Stimulated activated naive CD4-positive, alpha-beta T cell (primary cell): Measurements from ENCODE around the gene OTUD5.

ENCODE experiments used
- DNase-seq, 6 experiments: peaks; one replicate each; lab custom pipeline; 2025; lab: John Stamatoyannopoulos, UW

Gene OTUD5

GRCh38 chrX:48937054-48937907 lies 20.1 kb downstream of the OTUD5 start:
- DNase-seq, result peak; percentile 77 to 94 (median 86)

- DNase-seq, result peak in 1 of 6 experiments; percentile 25
These were observed 20.9 kb downstream of the OTUD5 start for GRCh38 chrX:48936429-48937053.

DNA sequence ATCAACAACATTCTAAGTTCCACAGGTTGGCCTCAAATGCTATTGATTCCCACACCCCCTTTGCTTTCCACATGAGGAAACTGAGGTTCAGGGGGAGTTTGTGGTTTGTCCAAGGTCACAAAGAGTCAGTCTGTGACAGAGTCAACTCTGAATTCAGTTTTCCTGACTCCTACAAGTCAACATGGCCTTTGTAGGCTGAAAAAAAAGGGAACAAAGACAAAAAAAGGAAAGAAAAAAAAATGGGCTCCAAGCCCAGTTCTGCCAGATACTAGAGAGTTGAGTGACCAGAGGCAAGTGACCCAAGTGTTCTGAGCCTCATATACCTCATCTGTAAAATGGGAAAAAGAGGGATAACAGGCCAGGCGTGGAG lies 22.1 kb downstream of the OTUD5 start:
- DNase-seq, result no peak

- peak in 5 of 6 experiments; percentile 34 to 73 (median 56) for DNase-seq
These were observed 22.7 kb downstream of the OTUD5 start for GRCh38 chrX:48934581-48935300.

GRCh38 chrX:48933757-48934156 lies 23.6 kb downstream of the OTUD5 start:
- no peak for DNase-seq

GRCh38 chrX:48927736-48928382 lies 29.5 kb downstream of the OTUD5 start:
- DNase-seq, result no peak

DNA sequence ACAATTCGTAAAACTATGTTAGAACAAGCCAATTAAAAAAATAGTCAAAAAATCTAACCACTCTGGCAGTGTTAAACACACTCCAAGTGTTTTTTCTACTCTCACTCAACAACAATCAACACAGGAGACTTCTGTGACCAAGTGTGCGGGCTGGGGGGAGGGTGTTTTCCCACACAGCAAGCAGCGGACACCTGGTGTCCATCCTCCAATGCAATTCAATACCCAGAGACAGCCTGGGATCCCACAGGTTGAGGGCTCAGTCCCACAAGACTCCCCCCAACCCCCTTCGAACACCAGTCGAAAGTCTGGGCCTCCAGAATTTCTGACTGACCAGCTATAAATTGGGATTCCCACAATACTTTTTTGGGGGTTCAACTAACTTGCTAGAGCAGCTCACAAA lies 30.3 kb downstream of the OTUD5 start:
- no peak for DNase-seq

- no peak for DNase-seq
These were observed 33.1 kb downstream of the OTUD5 start for GRCh38 chrX:48924270-48924669.

DNA sequence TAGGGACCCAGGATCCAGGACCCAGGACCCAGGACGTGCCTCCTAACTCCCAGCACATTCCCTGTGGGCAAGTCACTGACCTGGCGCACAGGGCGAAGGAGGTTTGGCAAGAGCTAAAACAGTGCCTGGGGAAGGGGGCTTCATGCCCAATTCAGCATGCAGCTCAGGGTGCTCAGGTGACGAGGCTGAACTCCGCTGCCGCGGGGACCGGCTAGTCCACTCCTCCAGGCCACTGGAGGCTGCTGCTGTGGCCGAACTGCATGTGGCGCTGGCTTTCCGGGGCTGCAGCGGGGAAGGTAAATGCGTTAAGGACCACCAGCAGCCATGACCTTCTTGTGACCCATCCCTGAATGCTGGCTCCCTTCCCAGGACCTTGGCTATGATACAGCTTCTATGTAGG lies 33.6 kb downstream of the OTUD5 start:
- DNase-seq, result no peak

- no peak for DNase-seq
These were observed 36.7 kb downstream of the OTUD5 start for GRCh38 chrX:48920718-48921104.

DNA sequence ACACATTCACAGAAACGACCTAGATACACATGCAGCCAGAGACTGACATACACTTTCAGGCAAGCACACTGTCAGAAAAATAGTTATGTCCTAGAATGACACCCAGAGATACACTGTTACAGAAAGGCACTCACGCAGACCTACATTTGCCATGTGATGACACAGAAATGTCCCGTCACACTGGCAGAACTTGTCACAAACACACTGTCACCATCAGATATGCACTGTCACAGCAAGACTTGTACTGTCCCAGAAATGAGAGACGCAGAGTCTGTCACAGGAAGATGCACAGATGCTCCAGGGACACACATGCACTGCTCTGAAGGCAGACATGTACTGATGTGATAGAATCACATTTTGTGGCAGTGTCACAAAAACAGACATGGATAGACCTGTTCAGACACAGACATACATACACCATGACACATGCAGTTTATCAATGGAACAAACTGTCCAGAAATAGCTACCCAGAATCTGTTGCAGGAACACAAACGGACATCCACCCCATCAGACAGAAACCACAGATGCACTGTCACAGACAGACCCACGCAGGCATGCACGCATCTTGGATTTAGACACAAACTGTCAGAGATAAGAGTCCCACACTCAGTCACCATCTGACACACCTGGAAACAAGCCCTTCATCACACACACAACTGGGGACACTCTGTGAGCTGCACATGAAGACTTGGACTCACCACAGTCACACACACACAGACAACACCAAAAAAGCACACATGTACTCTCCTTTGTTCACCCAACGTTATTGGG lies 37.3 kb downstream of the OTUD5 start:
- DNase-seq, result peak in 5 of 6 experiments; percentile 13 to 76 (median 61)

- DNase-seq, result peak; percentile 32 to 76 (median 67)
These were observed 38.0 kb downstream of the OTUD5 start for GRCh38 chrX:48919360-48919841.

DNA sequence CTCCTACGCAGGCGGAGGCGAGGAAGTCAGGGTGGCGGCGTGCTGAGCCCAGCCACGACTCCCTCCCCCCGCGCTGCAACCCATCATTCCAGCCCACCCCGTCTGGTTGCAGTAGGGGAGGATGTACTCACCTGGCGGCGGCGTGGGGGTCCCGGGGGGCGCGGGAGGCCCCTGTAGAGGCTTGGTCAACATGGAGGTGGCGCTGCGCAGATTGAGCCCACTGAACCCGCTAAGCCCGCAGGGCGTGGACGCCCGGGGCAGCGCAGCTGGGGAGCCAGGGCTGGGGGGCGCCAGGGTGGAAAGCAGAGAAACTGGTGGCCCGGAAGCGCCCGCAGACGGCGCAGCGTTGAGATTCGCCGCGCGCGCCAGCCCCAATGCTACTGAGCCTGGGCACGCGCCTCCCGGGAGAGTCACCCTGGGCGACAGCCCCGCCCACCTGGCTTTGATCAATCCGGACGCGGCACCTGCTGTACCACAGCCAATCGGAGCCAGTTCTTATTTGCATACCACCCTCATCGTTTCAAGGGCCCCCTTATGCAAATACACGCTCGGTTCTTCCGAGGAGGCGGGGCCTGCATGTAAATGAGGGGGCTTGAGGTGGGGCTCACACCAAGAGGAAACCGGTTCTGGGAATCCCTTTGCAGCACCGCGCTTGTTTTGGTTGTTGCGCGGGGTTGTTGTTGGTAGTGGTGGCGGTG lies 38.6 kb downstream of the OTUD5 start, which contains the start of gene PIM2:
PIM2 (minus strand) TSS at position 382 of the 698 bp plus-strand sequence; CDS start at position 192, 190 bp downstream.
- DNase-seq, result peak; percentile 85 to 94 (median 92)

DNA sequence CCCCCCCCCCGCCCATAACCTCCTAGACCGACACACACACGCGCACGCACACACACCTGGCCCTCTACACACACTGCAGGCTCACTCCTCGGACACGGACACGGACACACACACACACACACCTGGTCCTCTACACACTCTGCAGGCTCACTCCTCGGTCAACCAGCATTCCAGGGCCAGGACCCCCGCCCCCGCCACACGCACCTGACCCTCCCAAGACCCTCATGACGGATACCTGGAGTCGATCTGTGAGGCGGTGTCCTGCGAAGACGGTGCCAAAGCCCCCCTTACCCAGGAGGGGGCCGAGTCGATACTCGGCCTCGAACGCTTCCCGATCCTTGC lies 39.1 kb downstream of the OTUD5 start:
- no peak for DNase-seq

DNA sequence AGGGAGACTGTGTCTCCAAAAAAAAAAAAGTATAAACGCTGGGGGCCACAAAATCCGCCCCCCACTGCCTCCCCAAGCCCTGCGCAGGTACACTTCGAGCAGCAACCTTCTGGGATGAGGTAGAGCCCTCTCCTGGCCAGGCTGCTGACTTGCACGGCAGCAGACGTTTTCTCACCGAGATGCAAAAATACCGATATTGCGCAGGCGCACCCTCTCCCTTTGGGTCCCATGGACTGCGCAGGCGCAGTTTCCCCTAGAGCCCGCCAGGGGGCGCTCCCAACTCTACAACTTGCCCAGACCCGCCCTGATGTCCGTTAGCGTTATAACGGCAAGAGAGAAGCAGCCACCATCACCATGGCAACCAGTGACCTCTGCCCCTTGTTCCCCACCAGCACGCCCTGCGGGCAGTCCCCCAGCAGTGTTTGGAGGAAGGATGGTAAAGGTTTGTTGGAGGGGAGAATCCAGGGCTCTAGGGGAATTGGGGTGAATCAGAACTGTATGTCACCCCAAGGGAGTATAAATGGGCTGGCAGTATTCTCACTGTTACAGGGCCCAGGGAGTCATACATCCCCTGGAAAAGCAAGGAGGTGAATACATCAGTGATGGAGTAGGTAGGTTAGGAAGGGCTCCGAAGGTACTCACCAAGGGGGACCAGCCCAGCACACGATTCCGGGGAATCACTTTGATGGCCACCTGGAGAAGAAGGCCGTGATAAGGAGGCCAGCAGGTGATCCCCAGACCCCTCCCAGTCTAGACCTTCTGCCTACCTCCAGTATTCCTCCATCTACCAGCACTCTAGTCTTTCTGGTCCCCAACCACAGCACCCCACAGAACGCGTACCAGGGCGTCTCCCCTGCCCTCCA lies 40.0 kb downstream of the OTUD5 start:
- DNase-seq, result peak; percentile 84 to 90 (median 86)

- no peak for DNase-seq
These were observed 42.6 kb downstream of the OTUD5 start for GRCh38 chrX:48914593-48915493.

DNA sequence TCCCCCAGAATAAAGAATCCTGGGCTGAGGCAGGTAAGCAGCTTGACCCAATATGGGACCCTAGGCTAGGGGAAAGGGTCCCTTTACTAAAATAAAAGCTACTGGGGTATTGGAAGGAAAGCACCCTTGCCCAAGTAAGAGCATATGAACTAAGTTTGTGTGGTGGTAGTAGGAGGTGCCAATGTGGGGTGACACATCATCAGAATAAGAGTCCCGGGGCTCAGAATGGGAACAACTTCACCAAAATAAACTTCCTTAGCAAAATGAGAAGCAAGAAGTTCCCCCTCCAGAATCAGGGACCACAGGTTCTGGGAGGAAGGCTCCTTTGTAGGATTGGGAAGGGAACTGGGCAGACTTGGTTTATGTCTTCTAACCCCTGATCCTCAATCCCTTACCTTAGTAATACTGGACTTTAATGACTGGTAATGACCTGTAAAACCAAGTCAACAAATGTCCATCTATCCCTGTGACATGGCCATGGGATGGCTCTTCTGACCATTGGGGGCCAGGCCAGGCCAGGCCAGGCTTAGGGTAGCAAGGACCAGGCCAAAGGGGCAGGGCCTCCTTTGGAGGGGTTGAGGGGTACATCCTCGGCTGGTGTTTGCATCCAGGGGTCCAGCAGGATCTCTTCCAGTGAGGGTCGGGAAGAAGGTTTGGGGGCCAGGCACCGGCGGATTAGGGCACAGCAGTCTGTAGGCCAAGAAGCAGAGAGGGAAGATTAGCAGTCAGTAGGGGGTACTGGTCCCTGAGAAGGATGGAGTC lies 43.6 kb downstream of the OTUD5 start:
- DNase-seq, result no peak
